Glutamatergic neuron (in vitro differentiated cells): ENCODE results near the gene TJP1. TPM values are rescaled to one million over a fixed set of nuclear protein-coding genes. Genes with fewer than 3 reads are reported as not detected.
A peak's percentile ranks its signal among the peaks of the same experiment; 100 is the strongest.

Source experiments
- DNase-seq: peaks from one replicate; pipeline ENCODE4 v3.0.0; 2022
- H3K27ac Mint-ChIP-seq: one replicate; pipeline ENCODE4 v1.8.0; 2020; ENCODE audit warnings: mild to moderate bottlenecking, mixed read lengths, inconsistent platforms; ENCODE audit not compliant: unreplicated experiment
- H3K27me3 Mint-ChIP-seq: one replicate; pipeline ENCODE4 v1.8.0; 2020; ENCODE audit warnings: mild to moderate bottlenecking, moderate library complexity, mixed read lengths, inconsistent platforms; ENCODE audit not compliant: unreplicated experiment
- H3K36me3 Mint-ChIP-seq: one replicate; pipeline ENCODE4 v1.8.0; 2020; ENCODE audit warnings: mild to moderate bottlenecking, mixed read lengths, inconsistent platforms; ENCODE audit not compliant: unreplicated experiment
- H3K4me1 Mint-ChIP-seq: one replicate; pipeline ENCODE4 v1.8.0; 2020; ENCODE audit warnings: mild to moderate bottlenecking, low read depth, mixed read lengths, inconsistent platforms; ENCODE audit not compliant: unreplicated experiment
- H3K4me3 Mint-ChIP-seq: one replicate; pipeline ENCODE4 v1.8.0; 2020; ENCODE audit warnings: mild to moderate bottlenecking, mixed read lengths, inconsistent platforms; ENCODE audit not compliant: unreplicated experiment
- H3K9me3 Mint-ChIP-seq: one replicate; pipeline ENCODE4 v1.8.0; 2020; ENCODE audit warnings: mild to moderate bottlenecking, moderate library complexity, mixed read lengths, inconsistent platforms; ENCODE audit not compliant: unreplicated experiment
- CTCF ChIP-seq: fragments of 200-600 bp; sonication (generic); IDR thresholded peaks from one replicate; pipeline ENCODE4 v1.5.0; 2021; ENCODE audit not compliant: partially characterized antibody, unreplicated experiment
- total RNA-seq: library from RNA; stranded (reverse); fragmentation: NEBNext Ultra II Directional; extraction: Animal tissue kit (Norgen Biotek cat#: 25700); gene quantifications from one replicate; pipeline ENCODE4 v1.2.1, GENCODE V29; 2021; ENCODE audit not compliant: unreplicated experiment

The TJP1 gene
- total RNA-seq, 1 donor from 2014 or later: 129 TPM

- Mint-ChIP-seq H3K9me3 (peaks cover 2% of the 10 kb centered on the region), H3K27ac (no peak overlapping the region), H3K27me3 (no peaks in the 10 kb centered on the region), H3K36me3 (no peaks in the 10 kb centered on the region), H3K4me1 (no peaks in the 10 kb centered on the region), H3K4me3 (no peak overlapping the region)
- no peak for TF ChIP-seq CTCF
- DNase-seq: no peak
These were observed 110.7 kb downstream of the TJP1 start for GRCh38 chr15:29711531-29711930.

- H3K27ac Mint-ChIP-seq: no peak overlapping the region
- DNase-seq: no peak
- H3K36me3 Mint-ChIP-seq: no peaks in the 10 kb centered on the region
- peaks cover 4% of the 10 kb centered on the region for H3K9me3 Mint-ChIP-seq
- no peaks in the 10 kb centered on the region for H3K4me1 Mint-ChIP-seq
- no peaks in the 10 kb centered on the region for H3K27me3 Mint-ChIP-seq
- no peak for TF ChIP-seq CTCF
- no peak overlapping the region for H3K4me3 Mint-ChIP-seq
These were observed 113.7 kb downstream of the TJP1 start for GRCh38 chr15:29708519-29708918.

- DNase-seq: no peak
- no peaks in the 10 kb centered on the region for H3K27me3 Mint-ChIP-seq
- H3K4me3 Mint-ChIP-seq: no peak overlapping the region
- H3K36me3 Mint-ChIP-seq: no peaks in the 10 kb centered on the region
- H3K27ac Mint-ChIP-seq: peak overlapping the region; percentile 28
- H3K4me1 Mint-ChIP-seq: peaks cover 17% of the 10 kb centered on the region
- H3K9me3 Mint-ChIP-seq: peaks cover 6% of the 10 kb centered on the region
- TF ChIP-seq CTCF: no peak
These were observed 117.2 kb downstream of the TJP1 start for GRCh38 chr15:29704950-29705597.

GRCh38 chr15:29701151-29701550, 121.1 kb downstream of the TJP1 start:
- peaks cover 9% of the 10 kb centered on the region for H3K9me3 Mint-ChIP-seq
- H3K4me3 Mint-ChIP-seq: no peak overlapping the region
- no peak for DNase-seq
- no peak overlapping the region for H3K27ac Mint-ChIP-seq
- TF ChIP-seq CTCF: no peak
- H3K36me3 Mint-ChIP-seq: no peaks in the 10 kb centered on the region
- peaks cover 28% of the 10 kb centered on the region for H3K4me1 Mint-ChIP-seq
- peaks cover 5% of the 10 kb centered on the region for H3K27me3 Mint-ChIP-seq

GRCh38 chr15:29700296-29700695, 122.0 kb downstream of the TJP1 start:
- DNase-seq: no peak
- peaks cover 5% of the 10 kb centered on the region for H3K27me3 Mint-ChIP-seq
- H3K27ac Mint-ChIP-seq: no peak overlapping the region
- no peaks in the 10 kb centered on the region for H3K36me3 Mint-ChIP-seq
- peaks cover 32% of the 10 kb centered on the region for H3K4me1 Mint-ChIP-seq
- H3K4me3 Mint-ChIP-seq: no peak overlapping the region
- H3K9me3 Mint-ChIP-seq: peaks cover 7% of the 10 kb centered on the region
- no peak for TF ChIP-seq CTCF
